ENCODE measurements around the gene ATAD3B. TPM values are rescaled to one million over a fixed set of nuclear protein-coding genes. Genes with fewer than 3 reads are reported as not detected.

Gene ATAD3B, protein sequence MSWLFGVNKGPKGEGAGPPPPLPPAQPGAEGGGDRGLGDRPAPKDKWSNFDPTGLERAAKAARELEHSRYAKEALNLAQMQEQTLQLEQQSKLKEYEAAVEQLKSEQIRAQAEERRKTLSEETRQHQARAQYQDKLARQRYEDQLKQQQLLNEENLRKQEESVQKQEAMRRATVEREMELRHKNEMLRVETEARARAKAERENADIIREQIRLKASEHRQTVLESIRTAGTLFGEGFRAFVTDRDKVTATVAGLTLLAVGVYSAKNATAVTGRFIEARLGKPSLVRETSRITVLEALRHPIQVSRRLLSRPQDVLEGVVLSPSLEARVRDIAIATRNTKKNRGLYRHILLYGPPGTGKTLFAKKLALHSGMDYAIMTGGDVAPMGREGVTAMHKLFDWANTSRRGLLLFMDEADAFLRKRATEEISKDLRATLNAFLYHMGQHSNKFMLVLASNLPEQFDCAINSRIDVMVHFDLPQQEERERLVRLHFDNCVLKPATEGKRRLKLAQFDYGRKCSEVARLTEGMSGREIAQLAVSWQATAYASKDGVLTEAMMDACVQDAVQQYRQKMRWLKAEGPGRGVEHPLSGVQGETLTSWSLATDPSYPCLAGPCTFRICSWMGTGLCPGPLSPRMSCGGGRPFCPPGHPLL
- 1.5 to 3.4 TPM (median 3.0 TPM) in 5 replicates for total RNA-seq (2022; extraction: Qiagen RNA extraction; ENCODE audit: low read depth)

DNA sequence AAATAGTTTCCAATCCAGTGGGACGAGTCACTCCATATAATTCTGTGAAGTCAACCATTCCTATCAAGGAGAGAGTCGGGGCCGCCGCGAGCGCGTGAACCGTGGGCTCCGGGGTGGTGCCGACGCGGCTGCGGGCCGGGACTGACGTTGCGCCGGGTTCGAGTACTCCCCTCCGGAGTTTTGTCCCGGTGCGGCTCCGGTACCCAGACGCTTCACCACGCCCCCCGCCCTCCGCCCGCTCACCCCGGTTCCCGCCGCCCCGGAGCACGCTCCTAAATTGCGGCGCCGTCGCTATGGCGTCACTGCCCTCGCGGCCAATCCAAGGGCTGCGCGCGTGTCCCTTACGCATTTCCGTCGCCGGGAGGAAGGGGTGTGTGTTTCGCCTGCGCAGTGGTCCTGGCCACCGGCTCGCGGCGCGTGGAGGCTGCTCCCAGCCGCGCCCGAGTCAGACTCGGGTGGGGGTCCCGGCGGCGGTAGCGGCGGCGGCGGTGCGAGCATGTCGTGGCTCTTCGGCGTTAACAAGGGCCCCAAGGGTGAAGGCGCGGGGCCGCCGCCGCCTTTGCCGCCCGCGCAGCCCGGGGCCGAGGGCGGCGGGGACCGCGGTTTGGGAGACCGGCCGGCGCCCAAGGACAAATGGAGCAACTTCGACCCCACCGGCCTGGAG lies at the start of gene ATAD3B:
Gene ATAD3B (plus strand): TSS at position 377 of the 664 bp plus-strand sequence. CDS start 120 bp downstream, at position 497.

DNA sequence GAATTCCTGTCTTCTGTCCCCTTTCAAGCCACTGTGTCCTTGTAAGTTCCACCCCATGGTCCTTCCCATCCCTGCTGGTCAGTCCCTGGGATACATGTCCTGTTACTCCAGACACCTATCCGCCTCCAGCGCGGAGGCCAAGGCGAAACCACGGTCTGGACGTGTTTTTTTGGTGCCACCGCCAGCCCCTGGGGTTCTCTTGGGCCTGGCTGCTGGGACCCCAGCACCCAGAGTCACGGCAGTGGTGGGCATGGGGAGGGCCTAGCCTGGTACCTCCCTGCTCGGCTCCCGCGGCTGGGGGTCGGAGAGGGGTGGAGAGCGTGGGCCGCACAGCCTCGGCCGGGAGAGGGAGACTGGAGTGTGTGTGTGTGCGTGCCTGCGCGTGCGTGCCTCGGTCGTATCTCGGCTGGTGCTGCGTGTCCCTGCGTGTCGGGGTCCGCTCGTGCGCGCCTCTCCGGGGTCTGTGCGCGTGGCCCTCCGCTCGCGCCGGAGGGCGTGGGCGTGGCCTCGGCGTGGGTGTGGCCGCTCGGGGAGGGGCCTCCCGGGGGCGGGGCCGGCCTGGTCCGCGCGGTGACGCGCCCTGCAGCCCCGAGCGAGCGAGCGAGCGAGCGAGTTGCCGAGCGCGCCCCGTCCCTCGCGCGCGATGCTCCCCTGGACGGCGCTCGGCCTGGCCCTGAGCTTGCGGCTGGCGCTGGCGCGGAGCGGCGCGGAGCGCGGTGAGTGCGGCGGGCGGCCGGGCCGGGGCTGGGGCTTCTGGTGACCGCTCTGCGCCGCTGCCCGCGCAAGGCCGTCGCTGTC lies 36.3 kb upstream of the ATAD3B start, which contains the start of gene VWA1:
Gene VWA1 (plus strand): TSS at position 585 of the 798 bp plus-strand sequence. CDS start 59 bp downstream, at position 644.

DNA sequence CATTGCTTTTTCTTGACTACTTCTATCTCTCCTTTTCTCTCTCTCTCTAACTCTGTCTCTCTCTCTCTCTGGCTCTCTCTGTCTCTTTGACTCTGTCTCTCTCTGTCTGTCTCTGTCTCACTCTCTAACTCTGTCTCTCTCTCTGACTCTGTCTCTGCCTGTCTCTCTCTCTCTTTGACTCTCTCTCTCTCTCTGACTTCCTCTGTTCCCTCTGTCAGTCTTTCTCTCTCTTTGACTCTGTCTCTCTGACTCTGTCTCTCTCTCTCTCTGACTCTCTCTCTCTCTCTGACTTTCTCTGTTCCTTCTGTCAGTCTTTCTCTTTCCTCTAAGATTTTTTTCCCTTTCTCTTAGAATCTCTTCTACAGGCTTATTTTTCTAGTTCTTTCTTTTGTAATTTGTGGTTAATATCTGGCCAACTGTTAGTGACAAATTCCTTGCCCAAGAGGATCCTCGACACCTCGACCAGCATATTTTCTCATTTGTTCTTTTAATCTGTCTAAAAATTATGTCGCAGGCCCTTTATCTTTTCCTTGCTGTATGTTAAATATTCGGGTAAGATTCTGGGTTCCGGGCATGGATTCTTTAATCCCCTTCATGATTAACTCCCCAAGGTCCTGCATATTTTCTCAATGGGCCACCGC lies 22.3 kb upstream of the ATAD3B start, which contains the start of gene ATAD3C:
Gene ATAD3C (plus strand): TSS at position 591 of the 641 bp plus-strand sequence. CDS start 995 bp downstream, outside the sequence.

DNA sequence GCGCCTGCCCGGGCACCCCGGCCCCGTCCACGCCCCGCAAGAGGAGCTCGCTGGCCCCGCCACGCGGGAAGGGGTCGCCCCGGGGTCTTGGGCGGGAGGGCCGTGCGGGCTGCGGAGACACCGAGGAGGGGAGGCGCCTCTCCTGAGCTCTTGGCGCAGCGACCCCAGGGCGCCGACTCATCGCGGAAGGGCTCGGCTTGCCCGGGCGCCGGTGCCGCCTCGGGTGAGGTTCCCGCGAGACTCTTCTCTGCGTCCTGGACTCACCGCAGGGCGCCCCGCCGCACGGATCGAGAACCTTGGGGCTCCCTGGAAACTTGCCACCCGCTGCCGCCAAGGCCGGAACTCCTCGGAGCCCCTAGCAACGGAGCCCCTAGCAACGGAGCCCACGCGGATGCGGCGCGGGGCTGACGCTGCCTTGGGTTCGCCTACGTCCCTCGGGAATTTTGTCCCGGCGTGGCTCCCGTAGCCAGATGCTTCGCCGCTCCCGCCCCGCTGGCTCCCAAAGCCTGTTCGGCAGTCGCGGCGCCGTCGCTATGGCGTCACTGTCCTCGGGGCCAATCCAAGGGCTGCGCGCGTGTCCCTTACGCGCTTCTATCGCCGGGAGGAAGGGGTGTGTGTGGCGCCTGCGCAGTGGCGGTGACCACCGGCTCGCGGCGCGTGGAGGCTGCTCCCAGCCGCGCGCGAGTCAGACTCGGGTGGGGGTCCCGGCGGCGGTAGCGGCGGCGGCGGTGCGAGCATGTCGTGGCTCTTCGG lies 40.1 kb downstream of the ATAD3B start, which contains the start of gene ATAD3A:
Gene ATAD3A (plus strand): TSS at position 630 of the 753 bp plus-strand sequence. CDS start 107 bp downstream, at position 737.

DNA sequence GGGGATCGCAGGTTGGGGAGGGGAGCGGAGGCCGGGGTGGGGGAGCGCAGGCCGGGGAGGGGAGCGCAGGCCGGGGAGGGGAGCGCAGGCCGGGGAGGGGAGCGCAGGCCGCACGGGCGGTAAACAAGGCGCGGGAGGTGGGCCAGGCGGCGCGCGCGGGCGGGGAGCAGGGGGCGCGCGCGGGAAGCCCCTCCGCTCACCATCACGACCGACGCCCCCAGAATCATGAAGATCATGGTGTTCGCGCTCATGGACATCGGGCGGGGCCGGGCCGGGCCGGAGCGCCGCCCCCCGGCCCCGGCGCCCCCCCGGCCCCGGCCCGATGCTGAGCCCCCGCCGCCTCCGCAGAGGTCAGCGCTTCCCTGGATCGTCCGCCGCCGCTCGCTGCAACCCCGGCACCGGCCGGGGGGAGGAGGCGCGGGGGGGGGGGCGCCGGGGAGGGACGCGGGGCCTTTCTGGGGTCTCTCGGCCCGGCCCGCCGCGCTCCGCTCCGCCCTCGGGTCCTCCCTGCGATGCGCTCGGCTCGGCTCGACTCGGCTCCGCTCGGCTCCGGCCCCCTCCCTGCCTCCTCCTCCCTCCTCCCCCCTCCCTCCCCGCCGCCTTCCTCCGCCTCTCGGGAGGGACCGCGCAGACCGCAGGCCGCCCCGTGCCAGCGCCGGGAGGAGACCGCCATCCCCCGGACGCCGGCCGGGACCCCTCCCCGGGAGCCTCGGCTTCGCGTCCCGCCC lies 68.7 kb downstream of the ATAD3B start, which contains the start of gene TMEM240:
Gene TMEM240 (minus strand): TSS at position 535 of the 728 bp plus-strand sequence. CDS start 278 bp downstream, at position 257.

Other genes with a start within 250 kb of the ATAD3B start
- gene SDF4, start 239.8 kb upstream of the ATAD3B start, total RNA-seq (2022; extraction: Qiagen RNA extraction; ENCODE audit: low read depth) = 104 to 136 TPM (median 131 TPM) in 5 replicates
- gene B3GALT6, start 239.5 kb upstream of the ATAD3B start, total RNA-seq (2022; extraction: Qiagen RNA extraction; ENCODE audit: low read depth) = 11.3 to 21.5 TPM (median 20.4 TPM) in 5 replicates
- gene C1QTNF12, start 225.0 kb upstream of the ATAD3B start, total RNA-seq (2022; extraction: Qiagen RNA extraction; ENCODE audit: low read depth) = 0.69 to 1.9 TPM (median 1.4 TPM) in 5 replicates
- 30.6 to 52.7 TPM (median 46.6 TPM) in 5 replicates for gene UBE2J2, start 197.9 kb upstream of the ATAD3B start, total RNA-seq (2022; extraction: Qiagen RNA extraction; ENCODE audit: low read depth)
- gene SCNN1D, start 191.3 kb upstream of the ATAD3B start, total RNA-seq (2022; extraction: Qiagen RNA extraction; ENCODE audit: low read depth) = 0.58 to 1.3 TPM (median 1.2 TPM) in 5 replicates
- gene ACAP3, start 163.8 kb upstream of the ATAD3B start, total RNA-seq (2022; extraction: Qiagen RNA extraction; ENCODE audit: low read depth) = 11.4 to 20.0 TPM (median 18.2 TPM) in 5 replicates
- 16.2 to 28.0 TPM (median 24.4 TPM) in 5 replicates for gene PUSL1, start 163.2 kb upstream of the ATAD3B start, total RNA-seq (2022; extraction: Qiagen RNA extraction; ENCODE audit: low read depth)
- 46.9 to 61.0 TPM (median 57.9 TPM) in 5 replicates for gene INTS11, start 147.1 kb upstream of the ATAD3B start, total RNA-seq (2022; extraction: Qiagen RNA extraction; ENCODE audit: low read depth)
- gene CPTP, start 147.0 kb upstream of the ATAD3B start, total RNA-seq (2022; extraction: Qiagen RNA extraction; ENCODE audit: low read depth) = 14.1 to 21.7 TPM (median 20.3 TPM) in 5 replicates
- gene TAS1R3, start 140.5 kb upstream of the ATAD3B start, total RNA-seq (2022; extraction: Qiagen RNA extraction; ENCODE audit: low read depth) = 0.04 to 0.28 TPM (median 0.10 TPM) in 5 replicates
- 51.2 to 89.9 TPM (median 81.5 TPM) in 5 replicates for gene DVL1, start 122.3 kb upstream of the ATAD3B start, total RNA-seq (2022; extraction: Qiagen RNA extraction; ENCODE audit: low read depth)
- 0.09 to 0.65 TPM (median 0.29 TPM) in 5 replicates for gene MXRA8, start 113.2 kb upstream of the ATAD3B start, total RNA-seq (2022; extraction: Qiagen RNA extraction; ENCODE audit: low read depth)
- 107 to 183 TPM (median 168 TPM) in 5 replicates for gene AURKAIP1, start 96.6 kb upstream of the ATAD3B start, total RNA-seq (2022; extraction: Qiagen RNA extraction; ENCODE audit: low read depth)
- gene CCNL2, start 72.4 kb upstream of the ATAD3B start, total RNA-seq (2022; extraction: Qiagen RNA extraction; ENCODE audit: low read depth) = 47.3 to 61.0 TPM (median 48.3 TPM) in 5 replicates
- gene MRPL20, start 64.5 kb upstream of the ATAD3B start, total RNA-seq (2022; extraction: Qiagen RNA extraction; ENCODE audit: low read depth) = 128 to 152 TPM (median 135 TPM) in 5 replicates
- gene ANKRD65, start 50.5 kb upstream of the ATAD3B start, total RNA-seq (2022; extraction: Qiagen RNA extraction; ENCODE audit: low read depth) = 0.08 to 0.10 TPM (median 0.09 TPM) in 3 of 5 replicates, not detected in the others
- gene VWA1, start 36.1 kb upstream of the ATAD3B start, total RNA-seq (2022; extraction: Qiagen RNA extraction; ENCODE audit: low read depth) = 4.8 to 15.8 TPM (median 14.9 TPM) in 5 replicates
- not detected in 5 replicates for gene ATAD3C, start 22.1 kb upstream of the ATAD3B start, total RNA-seq (2022; extraction: Qiagen RNA extraction; ENCODE audit: low read depth)
- 32.6 to 40.2 TPM (median 37.8 TPM) in 5 replicates for gene ATAD3A, start 40.4 kb downstream of the ATAD3B start, total RNA-seq (2022; extraction: Qiagen RNA extraction; ENCODE audit: low read depth)
- 0.18 to 0.92 TPM (median 0.66 TPM) in 5 replicates for gene TMEM240, start 68.9 kb downstream of the ATAD3B start, total RNA-seq (2022; extraction: Qiagen RNA extraction; ENCODE audit: low read depth)
- 88.5 to 113 TPM (median 109 TPM) in 5 replicates for gene SSU72, start 103.1 kb downstream of the ATAD3B start, total RNA-seq (2022; extraction: Qiagen RNA extraction; ENCODE audit: low read depth)
- 4.7 to 8.5 TPM (median 8.1 TPM) in 5 replicates for gene FNDC10, start 128.4 kb downstream of the ATAD3B start, total RNA-seq (2022; extraction: Qiagen RNA extraction; ENCODE audit: low read depth)
- 10.8 to 20.0 TPM (median 18.9 TPM) in 5 replicates for gene MIB2, start 143.7 kb downstream of the ATAD3B start, total RNA-seq (2022; extraction: Qiagen RNA extraction; ENCODE audit: low read depth)
- 0.62 to 1.1 TPM (median 1.0 TPM) in 4 of 5 replicates, not detected in the other for gene MMP23B, start 160.4 kb downstream of the ATAD3B start, total RNA-seq (2022; extraction: Qiagen RNA extraction; ENCODE audit: low read depth)
- gene CDK11B, start 187.2 kb downstream of the ATAD3B start, total RNA-seq (2022; extraction: Qiagen RNA extraction; ENCODE audit: low read depth) = 25.2 to 27.7 TPM (median 26.6 TPM) in 5 replicates
- 10.6 to 14.2 TPM (median 12.7 TPM) in 5 replicates for gene SLC35E2B, start 221.0 kb downstream of the ATAD3B start, total RNA-seq (2022; extraction: Qiagen RNA extraction; ENCODE audit: low read depth)

Measured in A549 treated with CpdA at 1 μM for 4 hours (cell line).